Posterior vena cava (tissue), 2 donors: ENCODE results near the gene HS3ST6. TPM values are rescaled to one million over a fixed set of nuclear protein-coding genes. Genes with fewer than 3 reads are reported as not detected.
"Not testable (repeated sequence)": the region's sequence is repeated elsewhere in the genome, so short reads cannot be mapped to it uniquely, and the experiment has no call there.

Experiments used
- DNase-seq: peaks from one replicate; pipeline ENCODE4 v3.0.0-alpha.2; 2020; ENCODE audit warnings: low spot score
- intact Hi-C, 2 donors: fragments of 100-400 bp; cut with DNase I; formaldehyde crosslinking; loops; one replicate each; pipeline versions ENCODE4 v1.14.1 to v1.14.2; 2022 to 2023
- long read RNA-seq, 2 donors: library from polyadenylated mRNA; unstranded; transcript quantifications; one replicate each; pipeline ENCODE4 v2.0.0, GENCODE V29; 2020 to 2021
- total RNA-seq, 2 donors: library from RNA; stranded (reverse); fragmentation: NEBNext Ultra II Directional; extraction: Animal tissue kit (Norgen Biotek cat#: 25700); gene quantifications; one replicate each; pipeline ENCODE4 v1.2.1, GENCODE V29; 2021
- donor health status: DM: yes; HTN: yes; CAD: no.
- donor health status: DM: yes; HTN: yes; CAD: no.

The HS3ST6 gene
- not detected for total RNA-seq
- long read RNA-seq, donor 1, result 0 reads
- long read RNA-seq, donor 2, result 0 reads

GRCh38 chr16:1918351-1919326 lies at the start of gene HS3ST6:
HS3ST6 (minus strand) TSS chr16:1918415; CDS start chr16:1918323, 92 bp downstream.
- intact Hi-C loops, result no loop called here
- no peak for DNase-seq

- intact Hi-C loops, result no loop called here
- no peak for DNase-seq
These were observed 48.2 kb upstream of the HS3ST6 start, which contains the start of gene RNF151 for GRCh38 chr16:1966460-1966859. RNF151 (plus strand) TSS chr16:1966856; CDS start chr16:1966882, 26 bp downstream.

GRCh38 chr16:1965396-1966001 lies 47.3 kb upstream of the HS3ST6 start:
- no peak for DNase-seq
- intact Hi-C loops, result no loop called here

- DNase-seq, result peak; percentile 100
- intact Hi-C loops, result no loop called here
These were observed 46.5 kb upstream of the HS3ST6 start, which contains the start of gene RPS2 for GRCh38 chr16:1964506-1965395. RPS2 (minus strand) TSS chr16:1964826; CDS start chr16:1964625, 201 bp downstream.

- intact Hi-C loops, result no loop called here
- DNase-seq, result no peak
These were observed 45.7 kb upstream of the HS3ST6 start for GRCh38 chr16:1963806-1964505.

GRCh38 chr16:1962161-1963153 lies 44.2 kb upstream of the HS3ST6 start:
- intact Hi-C loops, DNase-seq: not testable (repeated sequence)

- DNase-seq, result no peak
- intact Hi-C loops, result no loop called here
These were observed 43.4 kb upstream of the HS3ST6 start for GRCh38 chr16:1961651-1962067.

GRCh38 chr16:1960665-1961630 lies 42.7 kb upstream of the HS3ST6 start:
- intact Hi-C loops, result no loop called here
- DNase-seq, result no peak

GRCh38 chr16:1959269-1960039 lies 41.2 kb upstream of the HS3ST6 start, which contains the start of gene NDUFB10:
NDUFB10 (plus strand) TSS chr16:1959538; CDS start chr16:1959625, 87 bp downstream.
- intact Hi-C loops, result no loop called here
- peak; percentile 98 for DNase-seq

GRCh38 chr16:1958715-1959268 lies 40.6 kb upstream of the HS3ST6 start:
- no peak for DNase-seq
- intact Hi-C loops, result no loop called here

GRCh38 chr16:1958143-1958491 lies 39.9 kb upstream of the HS3ST6 start:
- DNase-seq, intact Hi-C loops: not testable (repeated sequence)

GRCh38 chr16:1957434-1958142 lies 39.4 kb upstream of the HS3ST6 start:
- intact Hi-C loops, DNase-seq: not testable (repeated sequence)

- no peak for DNase-seq
- intact Hi-C loops, result no loop called here
These were observed 35.5 kb upstream of the HS3ST6 start for GRCh38 chr16:1953734-1954133.

GRCh38 chr16:1950559-1950958 lies 32.3 kb upstream of the HS3ST6 start:
- no peak for DNase-seq
- intact Hi-C loops, result no loop called here

GRCh38 chr16:1950047-1950446 lies 31.8 kb upstream of the HS3ST6 start:
- intact Hi-C loops, result no loop called here
- DNase-seq, result no peak
